ENCODE measurements around the gene LBX2.

DNA sequence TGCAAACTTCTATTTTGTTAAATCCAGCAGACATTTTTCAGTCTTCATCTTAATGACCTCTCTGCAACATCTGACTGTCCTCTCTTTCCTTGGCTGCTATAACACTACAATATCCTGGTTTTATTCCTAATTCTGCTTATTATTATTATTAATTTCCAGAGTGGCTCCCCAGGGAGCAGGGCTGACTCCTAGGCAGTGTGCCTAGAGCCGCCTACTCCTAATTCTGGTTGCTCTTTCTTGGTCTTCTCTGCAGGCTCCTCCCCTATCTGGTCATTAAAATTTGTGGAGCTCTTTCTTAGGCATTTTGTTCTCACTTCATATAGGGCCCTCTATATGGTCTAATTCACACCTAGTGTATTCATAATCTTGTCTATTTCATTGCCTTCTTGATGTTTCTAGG, 43.6 kb upstream of the LBX2 start:
- no peak for TF ChIP-seq RAD21 (IDR thresholded peaks at IDR 0.05; ENCODE audit: low read depth)
- TF ChIP-seq, protein P1, sequence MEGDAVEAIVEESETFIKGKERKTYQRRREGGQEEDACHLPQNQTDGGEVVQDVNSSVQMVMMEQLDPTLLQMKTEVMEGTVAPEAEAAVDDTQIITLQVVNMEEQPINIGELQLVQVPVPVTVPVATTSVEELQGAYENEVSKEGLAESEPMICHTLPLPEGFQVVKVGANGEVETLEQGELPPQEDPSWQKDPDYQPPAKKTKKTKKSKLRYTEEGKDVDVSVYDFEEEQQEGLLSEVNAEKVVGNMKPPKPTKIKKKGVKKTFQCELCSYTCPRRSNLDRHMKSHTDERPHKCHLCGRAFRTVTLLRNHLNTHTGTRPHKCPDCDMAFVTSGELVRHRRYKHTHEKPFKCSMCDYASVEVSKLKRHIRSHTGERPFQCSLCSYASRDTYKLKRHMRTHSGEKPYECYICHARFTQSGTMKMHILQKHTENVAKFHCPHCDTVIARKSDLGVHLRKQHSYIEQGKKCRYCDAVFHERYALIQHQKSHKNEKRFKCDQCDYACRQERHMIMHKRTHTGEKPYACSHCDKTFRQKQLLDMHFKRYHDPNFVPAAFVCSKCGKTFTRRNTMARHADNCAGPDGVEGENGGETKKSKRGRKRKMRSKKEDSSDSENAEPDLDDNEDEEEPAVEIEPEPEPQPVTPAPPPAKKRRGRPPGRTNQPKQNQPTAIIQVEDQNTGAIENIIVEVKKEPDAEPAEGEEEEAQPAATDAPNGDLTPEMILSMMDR (IDR thresholded peaks at IDR 0.05 in 2 of 3, conservative IDR thresholded peaks at IDR 0.05 in 1 of 3; ENCODE audit: borderline replicate concordance in 1 of 3, insufficient read depth in 1 of 3, low read depth in 2 of 3, low read length in 2 of 3): no peak
- TF ChIP-seq, protein P2, sequence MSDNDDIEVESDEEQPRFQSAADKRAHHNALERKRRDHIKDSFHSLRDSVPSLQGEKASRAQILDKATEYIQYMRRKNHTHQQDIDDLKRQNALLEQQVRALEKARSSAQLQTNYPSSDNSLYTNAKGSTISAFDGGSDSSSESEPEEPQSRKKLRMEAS (IDR thresholded peaks at IDR 0.05): no peak
- no peak for TF ChIP-seq EZH2 (IDR thresholded peaks at IDR 0.05)
- TF ChIP-seq POLR2A (IDR thresholded peaks at IDR 0.05; ENCODE audit: borderline replicate concordance, extremely low read depth, insufficient read depth, insufficient read length): no peak
- no peak for TF ChIP-seq EZH2phosphoT487 (IDR thresholded peaks at IDR 0.05; ENCODE audit: borderline replicate concordance)
